VCaP (cell line): ENCODE measurements around the gene OR2T35.

Source experiments
- H3K27ac ChIP-seq: fragments of 450-650 bp; 2 replicates; pipeline ENCODE4 v1.5.1; 2017
- CTCF ChIP-seq: fragments of 450-650 bp; conservative IDR thresholded peaks from 2 replicates; pipeline ENCODE4 v1.5.1; 2017; ENCODE audit warnings: mild to moderate bottlenecking, moderate library complexity

Gene OR2T35

GRCh38 chr1:248621770-248622169 is 23.3 kb downstream of the OR2T35 start:
- H3K27ac ChIP-seq, result no peak overlapping the region
- no peak for TF ChIP-seq CTCF

GRCh38 chr1:248618878-248619277 is 26.2 kb downstream of the OR2T35 start:
- TF ChIP-seq CTCF, result peak; percentile 83
- no peak overlapping the region for H3K27ac ChIP-seq

GRCh38 chr1:248618119-248618518 is 27.0 kb downstream of the OR2T35 start:
- TF ChIP-seq CTCF, result no peak
- no peak overlapping the region for H3K27ac ChIP-seq

- no peak overlapping the region for H3K27ac ChIP-seq
- TF ChIP-seq CTCF, result no peak
Observed at GRCh38 chr1:248613742-248614141, 31.3 kb downstream of the OR2T35 start.

GRCh38 chr1:248611883-248612414 is 33.1 kb downstream of the OR2T35 start:
- H3K27ac ChIP-seq, result no peak overlapping the region
- TF ChIP-seq CTCF, result no peak

GRCh38 chr1:248610301-248610700 is 34.8 kb downstream of the OR2T35 start:
- TF ChIP-seq CTCF, result no peak
- H3K27ac ChIP-seq, result no peak overlapping the region

GRCh38 chr1:248599396-248599795 is 45.7 kb downstream of the OR2T35 start:
- H3K27ac ChIP-seq, result no peak overlapping the region
- TF ChIP-seq CTCF, result no peak
